SJCRH30 (cell line): Measurements from ENCODE around the gene WNT9B. TPM values are rescaled to one million over a fixed set of nuclear protein-coding genes. Genes with fewer than 3 reads are reported as not detected.

Experiments
- DNase-seq, 2 experiments: peaks; one replicate each; pipeline ENCODE4 v3.0.0-alpha.2; 2015 to 2020
- H3K27ac ChIP-seq: fragments of 250-450 bp; sonication (Bioruptor Pico); 2 replicates; pipeline ENCODE4 v1.5.1; 2020; ENCODE audit warnings: mild to moderate bottlenecking, moderate library complexity
- H3K27me3 ChIP-seq: fragments of 250-450 bp; sonication (Bioruptor Pico); 2 replicates; pipeline ENCODE4 v1.5.1; 2020; ENCODE audit warnings: mild to moderate bottlenecking, moderate library complexity
- H3K36me3 ChIP-seq: fragments of 250-450 bp; sonication (Bioruptor Pico); 2 replicates; pipeline ENCODE4 v1.5.1; 2020; ENCODE audit warnings: mild to moderate bottlenecking, moderate library complexity
- H3K4me1 ChIP-seq: fragments of 250-450 bp; sonication (Bioruptor Pico); 2 replicates; pipeline ENCODE4 v1.5.1; 2020; ENCODE audit warnings: mild to moderate bottlenecking, moderate library complexity
- H3K4me3 ChIP-seq: fragments of 250-450 bp; sonication (Bioruptor Pico); 2 replicates; pipeline ENCODE4 v1.5.1; 2020; ENCODE audit warnings: mild to moderate bottlenecking, moderate library complexity
- H3K9me3 ChIP-seq: fragments of 250-450 bp; sonication (Bioruptor Pico); replicated peaks from 2 replicates; pipeline ENCODE4 v1.5.1; 2020; ENCODE audit warnings: mild to moderate bottlenecking, moderate library complexity
- total RNA-seq: library from RNA; depleted of rRNA; stranded (reverse); fragments of >200 nt; shearing (Covaris generic); gene quantifications from 2 replicates; pipeline ENCODE4 v1.2.3, GENCODE V29; 2014

The WNT9B gene
- total RNA-seq, 1 experiment from 2014 or later: not detected

DNA sequence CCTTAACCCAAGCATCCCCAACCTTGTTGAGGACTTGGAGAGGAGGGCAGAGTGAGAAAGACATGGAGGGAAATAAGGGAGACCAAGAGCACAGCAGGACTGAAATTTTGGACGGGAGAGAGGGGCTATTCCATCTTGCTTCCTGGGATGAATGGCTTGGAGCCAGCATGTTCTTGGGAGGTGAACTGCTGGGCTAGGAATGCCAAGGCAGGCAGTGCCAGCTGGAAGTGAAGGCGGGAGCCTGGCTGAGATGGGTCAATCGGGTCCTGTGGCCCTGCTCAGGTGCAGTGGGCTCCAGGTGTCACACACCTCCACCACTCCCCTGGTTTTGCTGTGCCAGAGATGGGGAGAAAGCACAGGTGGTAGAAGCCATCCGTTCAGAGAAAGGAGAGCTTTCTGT is 25.5 kb downstream of the WNT9B start:
- no peaks in the 10 kb centered on the region for H3K36me3 ChIP-seq
- H3K27me3 ChIP-seq: peaks cover 7% of the 10 kb centered on the region
- no peak for DNase-seq
- no peaks in the 10 kb centered on the region for H3K4me1 ChIP-seq
- no peak overlapping the region for H3K4me3 ChIP-seq
- H3K9me3 ChIP-seq: no peaks in the 10 kb centered on the region
- no peak overlapping the region for H3K27ac ChIP-seq

DNA sequence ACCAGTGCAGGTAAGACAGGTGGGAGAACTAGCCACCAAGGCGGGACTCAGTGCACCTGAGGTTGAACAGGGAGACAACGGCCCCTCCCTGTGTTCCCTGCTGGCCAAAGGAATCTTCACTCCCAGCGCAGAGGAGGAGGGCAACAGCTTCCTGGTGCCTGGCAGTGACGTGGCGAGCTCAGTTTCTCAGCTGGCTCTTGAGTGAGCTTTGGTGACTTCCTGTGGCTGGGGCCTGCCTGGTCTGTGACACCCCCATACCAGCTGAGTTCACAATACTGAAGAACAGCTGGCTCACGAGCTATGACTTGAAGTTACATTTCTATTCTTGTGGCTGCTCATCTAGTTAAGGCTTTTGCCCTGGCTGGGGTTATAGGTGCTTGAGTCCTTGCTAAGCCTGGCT is 26.1 kb downstream of the WNT9B start:
- no peaks in the 10 kb centered on the region for H3K36me3 ChIP-seq
- H3K27me3 ChIP-seq: peaks cover 7% of the 10 kb centered on the region
- H3K4me3 ChIP-seq: no peak overlapping the region
- H3K4me1 ChIP-seq: no peaks in the 10 kb centered on the region
- no peaks in the 10 kb centered on the region for H3K9me3 ChIP-seq
- peak in 1 of 2 experiments; percentile 21 for DNase-seq
- no peak overlapping the region for H3K27ac ChIP-seq

DNA sequence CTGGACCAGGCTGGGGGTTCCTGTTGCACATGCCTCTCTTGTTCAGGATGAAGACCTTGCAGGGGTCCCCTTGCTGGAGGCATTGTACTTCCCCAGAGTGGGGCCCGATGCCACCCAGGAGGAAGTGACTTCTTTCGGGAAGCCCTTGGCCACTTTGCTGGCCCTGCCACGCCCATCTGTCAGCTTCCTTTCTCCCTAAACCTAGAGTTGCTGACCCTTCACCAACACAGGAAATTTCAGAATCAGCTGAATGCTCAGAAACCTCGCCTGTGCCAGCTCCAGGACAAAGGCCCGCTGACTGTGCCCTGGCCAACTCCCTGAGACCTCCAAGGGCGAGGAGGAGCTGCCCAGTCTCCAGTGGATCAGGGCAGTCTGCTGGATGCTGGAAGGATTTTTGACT is 26.7 kb downstream of the WNT9B start:
- H3K27ac ChIP-seq: no peak overlapping the region

DNA sequence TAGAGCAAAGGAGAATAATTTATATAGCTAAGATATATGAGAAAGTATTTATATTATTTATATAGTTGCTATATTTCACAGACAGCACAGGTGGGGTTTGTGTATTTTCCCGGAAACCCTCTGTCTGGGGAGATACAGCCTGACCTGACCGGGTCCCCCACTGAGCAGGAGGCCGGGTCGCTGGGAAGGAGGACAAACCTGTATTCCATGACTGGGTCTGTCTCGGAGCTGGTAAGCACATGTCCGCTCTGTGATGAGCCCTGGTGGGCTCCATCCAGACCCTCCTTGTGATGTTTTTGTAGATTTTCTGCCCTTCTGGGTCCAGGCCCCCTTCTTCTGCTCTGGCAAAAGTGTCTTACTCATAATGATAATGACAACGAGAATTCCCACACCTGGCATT is 27.7 kb downstream of the WNT9B start:
- DNase-seq: no peak
- Histone ChIP-seq H3K4me3 (no peak overlapping the region), H3K27me3 (peaks cover 11% of the 10 kb centered on the region), H3K36me3 (no peaks in the 10 kb centered on the region), H3K27ac (no peak overlapping the region), H3K9me3 (no peaks in the 10 kb centered on the region), H3K4me1 (no peaks in the 10 kb centered on the region)

More for the DNA sequence above, 26.7 kb downstream of the WNT9B start:
- H3K4me3 ChIP-seq: no peak overlapping the region
- H3K4me1 ChIP-seq: no peaks in the 10 kb centered on the region
- no peaks in the 10 kb centered on the region for H3K36me3 ChIP-seq
- no peaks in the 10 kb centered on the region for H3K9me3 ChIP-seq
- no peak for DNase-seq
- H3K27me3 ChIP-seq: peaks cover 7% of the 10 kb centered on the region

DNA sequence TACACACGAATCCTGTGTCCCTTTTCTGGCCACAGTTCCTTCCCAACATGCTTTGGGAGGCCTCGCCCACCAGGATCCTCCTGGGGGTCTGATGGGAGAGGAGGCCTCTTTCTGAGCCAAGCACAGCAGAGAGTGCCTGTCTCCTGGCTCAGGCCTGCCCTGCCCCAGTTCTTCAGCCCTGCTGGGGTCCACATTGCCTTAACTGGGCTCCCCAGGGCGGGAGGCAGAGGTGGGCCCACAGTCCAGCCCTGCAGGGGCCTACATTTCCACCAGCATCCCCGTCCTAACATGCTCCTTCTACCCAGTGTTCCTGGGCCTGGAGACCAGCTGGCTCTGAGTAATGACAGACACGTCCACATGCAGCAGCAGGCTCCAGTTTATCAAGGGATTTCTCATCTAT is 29.6 kb downstream of the WNT9B start:
- DNase-seq: no peak
- H3K4me3 ChIP-seq: no peak overlapping the region
- H3K27ac ChIP-seq: no peak overlapping the region
- H3K4me1 ChIP-seq: no peaks in the 10 kb centered on the region
- H3K27me3 ChIP-seq: peaks cover 11% of the 10 kb centered on the region
- H3K9me3 ChIP-seq: no peaks in the 10 kb centered on the region
- no peaks in the 10 kb centered on the region for H3K36me3 ChIP-seq

DNA sequence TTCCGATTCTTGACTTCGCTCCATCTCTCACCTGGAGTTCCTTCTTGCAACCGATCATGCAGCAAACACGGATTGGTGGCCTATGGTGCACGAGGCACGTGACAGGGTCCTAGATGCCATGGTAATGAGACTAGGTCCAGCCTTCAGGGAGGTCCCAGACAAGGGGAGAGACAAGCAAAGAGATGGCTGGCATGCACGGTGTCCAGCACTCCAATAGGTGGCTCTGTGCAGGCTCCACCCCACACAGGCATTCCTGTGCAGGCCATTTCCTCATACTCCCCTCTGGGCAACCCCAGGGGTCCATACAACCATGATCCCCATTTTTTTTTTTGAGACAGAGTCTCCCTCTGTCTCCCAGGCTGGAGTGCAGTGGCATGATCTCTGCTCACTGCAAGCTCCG is 31.3 kb downstream of the WNT9B start:
- no peak overlapping the region for H3K27ac ChIP-seq
- no peaks in the 10 kb centered on the region for H3K4me1 ChIP-seq
- no peak overlapping the region for H3K4me3 ChIP-seq
- H3K9me3 ChIP-seq: no peaks in the 10 kb centered on the region
- DNase-seq: no peak
- H3K36me3 ChIP-seq: no peaks in the 10 kb centered on the region
- H3K27me3 ChIP-seq: peaks cover 25% of the 10 kb centered on the region

DNA sequence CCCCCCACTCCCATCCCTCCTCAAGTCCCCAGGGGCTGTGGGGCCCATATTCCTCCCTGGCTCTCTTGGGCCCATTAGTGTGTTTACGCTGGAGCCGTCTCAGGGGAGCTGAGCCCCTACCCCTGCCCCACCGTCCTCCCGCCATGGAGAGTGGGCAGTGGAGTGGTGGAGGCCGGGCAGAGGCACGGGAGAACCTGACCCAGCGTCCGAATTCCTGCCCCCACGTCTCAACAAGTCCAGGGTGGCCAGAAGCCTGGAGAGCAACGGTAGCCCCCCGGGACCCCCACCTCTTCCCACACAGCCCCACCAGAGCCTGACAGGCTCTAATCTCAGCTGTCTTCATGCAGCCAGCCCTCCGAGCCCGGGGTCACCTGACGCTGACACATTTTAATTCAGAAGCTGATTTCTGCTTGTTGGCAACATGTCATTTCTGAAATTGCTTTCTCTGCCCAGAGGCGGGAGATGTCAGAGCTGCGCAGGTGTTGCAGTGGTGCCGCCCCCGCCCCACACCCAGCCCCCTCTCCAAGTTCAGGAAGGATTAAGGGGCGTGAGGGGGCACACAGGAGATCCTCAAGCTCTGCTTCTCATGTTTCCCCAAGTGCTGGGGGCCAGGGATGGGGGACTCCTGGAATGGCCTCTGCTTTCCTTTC is 32.6 kb downstream of the WNT9B start:
- H3K27me3 ChIP-seq: peaks cover 23% of the 10 kb centered on the region
- H3K4me1 ChIP-seq: no peaks in the 10 kb centered on the region
- H3K27ac ChIP-seq: no peak overlapping the region
- DNase-seq: no peak
- H3K36me3 ChIP-seq: no peaks in the 10 kb centered on the region
- no peaks in the 10 kb centered on the region for H3K9me3 ChIP-seq
- H3K4me3 ChIP-seq: no peak overlapping the region

DNA sequence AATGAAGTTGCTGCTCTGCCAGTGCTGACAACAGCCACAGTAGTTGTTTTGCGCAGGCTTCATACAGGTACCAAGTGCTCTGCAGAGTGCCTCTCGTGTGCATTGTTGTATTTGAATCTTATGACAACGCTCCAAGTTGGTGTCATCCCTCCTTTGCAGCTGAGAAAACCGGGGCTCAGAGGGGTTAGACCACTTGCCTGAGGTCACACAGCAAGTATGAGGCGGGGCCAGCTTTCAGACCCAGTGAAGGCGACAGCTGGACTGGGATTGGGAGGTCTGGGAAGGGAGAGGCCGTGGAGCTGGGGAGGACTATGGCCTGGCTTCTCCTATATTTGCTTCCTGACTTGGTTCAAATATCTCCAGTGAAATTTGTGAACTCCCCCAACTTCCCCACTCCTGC is 33.2 kb downstream of the WNT9B start:
- Histone ChIP-seq H3K36me3 (no peaks in the 10 kb centered on the region), H3K27me3 (peaks cover 19% of the 10 kb centered on the region), H3K4me3 (no peak overlapping the region), H3K9me3 (no peaks in the 10 kb centered on the region), H3K27ac (no peak overlapping the region), H3K4me1 (no peaks in the 10 kb centered on the region)
- no peak for DNase-seq

DNA sequence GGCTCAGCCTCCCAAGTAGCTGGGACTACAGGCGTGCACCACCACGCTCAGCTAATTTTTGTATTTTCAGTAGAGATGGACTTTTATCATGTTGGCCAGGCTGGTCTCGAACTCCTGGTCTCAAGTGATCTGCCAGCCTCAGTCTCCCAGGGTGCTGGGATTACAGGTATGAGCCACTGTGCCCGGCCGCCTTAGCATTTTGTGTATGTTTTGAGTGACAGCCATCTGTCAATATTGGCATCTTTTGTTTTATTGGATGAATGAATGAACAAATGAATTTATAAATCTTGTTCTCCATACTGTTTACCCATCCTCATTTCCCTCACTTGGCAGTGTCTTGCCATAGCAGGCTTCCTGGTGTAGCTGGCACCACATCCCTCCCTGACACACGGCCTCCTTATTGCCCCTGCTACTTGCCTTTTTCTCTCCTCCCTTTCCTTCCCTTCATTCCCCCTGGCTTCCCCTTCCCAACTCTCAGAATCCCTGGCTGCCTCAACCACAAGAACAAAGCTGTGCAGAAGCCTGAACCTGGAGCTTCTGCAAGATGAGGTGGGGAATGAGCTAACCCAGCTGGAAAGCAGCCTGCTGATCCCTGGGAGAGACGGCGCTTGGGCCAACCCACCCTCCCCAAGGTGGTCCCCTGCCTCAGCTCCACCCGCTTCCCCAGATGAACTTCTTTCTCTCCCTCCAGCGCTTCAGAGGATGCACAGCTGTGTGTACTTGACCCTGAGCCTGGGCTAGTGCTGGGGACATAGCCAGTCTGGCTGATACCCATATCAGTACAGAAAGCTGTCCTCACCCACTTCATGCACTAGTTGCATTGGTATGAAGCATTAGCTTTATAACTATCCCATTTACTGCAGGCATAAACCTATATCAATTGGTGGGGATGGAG is 34.3 kb downstream of the WNT9B start:
- no peak overlapping the region for H3K4me3 ChIP-seq
- H3K36me3 ChIP-seq: no peaks in the 10 kb centered on the region
- DNase-seq: no peak
- H3K27ac ChIP-seq: no peak overlapping the region
- no peaks in the 10 kb centered on the region for H3K9me3 ChIP-seq
- H3K27me3 ChIP-seq: peaks cover 26% of the 10 kb centered on the region
- H3K4me1 ChIP-seq: no peaks in the 10 kb centered on the region

DNA sequence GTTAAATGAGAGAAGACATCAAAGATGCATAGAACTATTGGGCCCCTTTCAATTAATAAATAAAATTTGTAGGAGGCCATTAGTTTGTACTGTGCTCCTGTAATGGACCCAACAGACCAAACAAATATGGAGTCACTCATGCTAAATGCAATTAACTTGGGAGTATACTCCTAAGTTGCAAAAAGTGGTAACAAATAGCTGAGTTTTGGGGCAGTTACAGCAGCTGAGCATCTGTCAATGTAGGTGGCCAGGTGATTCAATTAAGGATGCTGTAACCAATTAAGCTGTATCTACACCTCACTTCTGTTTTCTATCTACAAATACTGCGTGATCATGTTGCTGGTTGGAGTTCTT is 34.9 kb downstream of the WNT9B start:
- H3K27me3 ChIP-seq: peaks cover 26% of the 10 kb centered on the region
- H3K4me1 ChIP-seq: no peaks in the 10 kb centered on the region
- DNase-seq: no peak

DNA sequence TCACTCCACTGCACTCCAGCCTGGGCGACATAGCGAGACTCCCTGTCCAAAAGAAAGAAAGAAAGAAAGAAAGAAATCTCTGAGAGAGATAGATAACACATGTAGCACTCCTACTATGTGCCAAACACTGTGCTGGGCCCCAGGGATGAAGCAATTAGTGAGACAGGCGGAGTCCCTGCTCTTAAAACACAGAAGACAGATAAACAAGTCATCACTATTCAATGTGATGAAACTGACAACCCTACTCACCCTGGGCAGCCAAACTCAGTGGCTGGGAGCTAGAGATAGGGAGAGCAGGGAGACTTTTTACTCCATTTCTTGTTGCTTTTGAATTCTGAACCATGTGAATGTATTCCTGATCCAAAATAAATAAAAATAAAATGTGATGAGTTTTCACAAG is 36.3 kb downstream of the WNT9B start:
- H3K4me1 ChIP-seq: no peaks in the 10 kb centered on the region
- H3K27me3 ChIP-seq: peaks cover 31% of the 10 kb centered on the region
- H3K36me3 ChIP-seq: no peaks in the 10 kb centered on the region
- no peak overlapping the region for H3K4me3 ChIP-seq
- no peak overlapping the region for H3K27ac ChIP-seq
- H3K9me3 ChIP-seq: no peaks in the 10 kb centered on the region
- no peak for DNase-seq

More for the DNA sequence above, 34.9 kb downstream of the WNT9B start:
- Histone ChIP-seq H3K36me3 (no peaks in the 10 kb centered on the region), H3K9me3 (no peaks in the 10 kb centered on the region), H3K4me3 (no peak overlapping the region), H3K27ac (no peak overlapping the region)

DNA sequence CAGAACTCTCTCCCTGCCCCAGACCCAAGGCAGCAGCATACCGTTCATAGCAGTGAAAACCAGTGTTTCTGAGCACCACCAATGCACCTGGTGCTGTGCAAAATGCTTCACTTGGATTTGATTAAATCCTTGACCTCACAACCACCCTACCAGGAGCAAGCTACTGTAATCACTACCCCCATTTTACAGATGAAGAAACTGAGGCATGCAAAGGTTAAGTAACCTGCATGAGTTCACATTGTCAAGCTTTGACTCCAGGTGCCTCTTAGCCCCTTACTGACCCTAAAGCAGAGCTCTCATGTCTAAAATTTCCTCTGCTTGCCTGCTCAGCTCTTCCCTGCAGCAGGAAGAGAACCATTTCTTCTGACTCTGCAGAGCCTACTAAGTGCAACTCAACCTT is 37.3 kb downstream of the WNT9B start:
- no peak for DNase-seq
- Histone ChIP-seq H3K27ac (no peak overlapping the region), H3K4me1 (no peaks in the 10 kb centered on the region), H3K4me3 (no peak overlapping the region), H3K9me3 (no peaks in the 10 kb centered on the region), H3K36me3 (no peaks in the 10 kb centered on the region), H3K27me3 (peaks cover 30% of the 10 kb centered on the region)

DNA sequence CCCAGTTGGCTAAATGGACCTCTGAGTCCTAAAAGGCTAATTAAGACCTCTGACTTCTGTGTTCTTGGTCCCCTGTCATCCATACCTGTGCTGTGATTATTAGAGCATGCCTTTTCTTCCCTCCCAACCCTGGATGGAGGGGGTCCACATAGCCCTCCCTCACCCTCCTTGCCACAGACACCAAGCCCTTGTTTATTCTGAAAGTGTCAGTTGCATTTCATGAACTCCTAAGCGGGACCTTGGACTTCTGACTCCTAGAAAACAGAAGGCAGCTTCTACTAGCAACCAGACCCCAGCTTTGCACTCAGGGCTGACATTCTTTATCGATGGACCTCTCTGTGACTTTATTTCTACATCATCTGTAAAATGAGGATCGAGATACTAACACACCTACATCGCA is 38.1 kb downstream of the WNT9B start:
- Histone ChIP-seq H3K9me3 (no peaks in the 10 kb centered on the region), H3K36me3 (no peaks in the 10 kb centered on the region), H3K4me1 (no peaks in the 10 kb centered on the region), H3K27me3 (peaks cover 27% of the 10 kb centered on the region), H3K4me3 (no peak overlapping the region), H3K27ac (no peak overlapping the region)
- DNase-seq: no peak

DNA sequence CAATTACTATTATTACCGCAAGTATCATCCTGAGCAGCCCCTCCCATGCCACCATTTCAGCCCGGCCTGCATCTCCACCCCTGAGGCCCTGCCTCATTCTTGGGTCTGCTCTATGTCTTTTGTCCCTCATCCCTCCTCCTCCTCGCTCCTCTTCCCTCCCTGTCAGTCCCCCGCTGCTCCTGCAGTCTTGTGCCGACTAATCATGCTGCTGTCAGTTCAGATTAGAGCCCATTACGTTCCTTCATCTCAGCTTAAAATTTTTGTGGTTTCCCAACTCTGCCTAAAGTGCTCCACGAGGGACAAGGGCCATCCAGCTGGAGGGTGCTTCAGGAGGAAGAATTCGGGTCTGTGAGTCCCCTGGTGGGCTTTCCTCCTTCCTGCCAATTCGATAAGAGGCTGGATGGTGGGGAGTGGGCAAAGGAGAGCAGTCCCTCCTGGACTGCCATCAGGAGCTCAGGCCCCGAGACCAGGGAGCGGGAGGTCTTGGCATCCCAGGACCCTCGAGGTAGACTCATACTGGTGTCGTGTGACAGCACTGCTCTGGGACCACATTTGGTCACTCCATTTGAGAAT is 38.7 kb downstream of the WNT9B start:
- Histone ChIP-seq H3K4me3 (no peak overlapping the region), H3K4me1 (no peaks in the 10 kb centered on the region), H3K36me3 (no peaks in the 10 kb centered on the region), H3K27ac (no peak overlapping the region), H3K27me3 (peaks cover 27% of the 10 kb centered on the region), H3K9me3 (no peaks in the 10 kb centered on the region)
- DNase-seq: no peak

DNA sequence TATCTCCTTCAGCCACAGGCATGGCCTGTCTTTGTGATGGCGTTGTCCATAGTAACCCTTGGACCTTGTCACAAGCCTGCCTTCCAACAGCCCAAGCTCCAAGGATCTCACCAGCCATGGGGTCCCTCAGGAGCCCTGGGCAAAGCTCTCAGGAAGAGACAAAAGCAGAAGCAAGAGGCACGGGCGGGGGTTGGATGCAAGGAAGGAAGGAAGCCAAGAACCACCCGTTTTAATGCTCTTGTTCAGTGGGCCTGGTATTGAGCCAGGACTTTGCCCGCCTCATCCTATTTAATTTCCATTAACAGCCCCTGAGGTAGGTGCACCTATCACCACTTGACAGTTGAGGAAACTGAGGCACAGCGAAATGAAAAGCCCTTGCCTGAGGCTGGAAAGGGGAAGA is 39.3 kb downstream of the WNT9B start:
- H3K9me3 ChIP-seq: no peaks in the 10 kb centered on the region
- DNase-seq: no peak
- H3K4me3 ChIP-seq: no peak overlapping the region
- H3K27ac ChIP-seq: no peak overlapping the region
- no peaks in the 10 kb centered on the region for H3K36me3 ChIP-seq
- H3K4me1 ChIP-seq: no peaks in the 10 kb centered on the region
- peaks cover 27% of the 10 kb centered on the region for H3K27me3 ChIP-seq
